22Rv1 (cell line): ENCODE measurements around the gene ATXN7L1.

Experiments
- H3K27ac ChIP-seq: fragments of 450-650 bp; 2 replicates; pipeline ENCODE4 v1.5.1; 2017
- ZFX ChIP-seq: fragments of 450-650 bp; IDR thresholded peaks from 2 replicates; pipeline ENCODE4 v1.6.1; 2017; ENCODE audit warnings: antibody characterized with exemption, borderline replicate concordance
- TF ChIP-seq, protein P1 (sequence below): fragments of 450-650 bp; IDR thresholded peaks from 2 replicates; pipeline ENCODE4 v1.5.1; 2017; ENCODE audit warnings: mild to moderate bottlenecking

ATXN7L1 gene

DNA sequence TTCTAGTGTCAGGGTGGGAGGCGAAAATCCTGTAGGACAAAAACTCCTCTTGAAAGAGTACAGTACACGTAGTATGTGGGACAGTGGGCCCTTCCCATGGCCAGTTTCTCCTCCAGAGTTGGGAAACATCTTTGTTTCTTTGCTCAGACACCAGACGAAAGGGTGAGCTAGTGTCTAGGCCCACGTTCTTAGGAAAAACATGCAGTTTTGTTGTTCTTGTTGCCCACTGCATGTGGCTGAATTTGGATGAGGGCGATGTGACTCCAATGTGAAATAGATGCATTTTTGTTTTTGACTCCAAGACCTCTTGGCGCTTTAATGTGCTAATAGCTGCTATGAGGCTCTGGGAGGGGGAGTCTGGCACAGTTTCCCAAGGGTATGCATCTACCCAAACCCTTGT is 100.8 kb downstream of the ATXN7L1 start:
- H3K27ac ChIP-seq, result no peak overlapping the region
- TF ChIP-seq ZFX, result no peak
- TF ChIP-seq, protein P1, sequence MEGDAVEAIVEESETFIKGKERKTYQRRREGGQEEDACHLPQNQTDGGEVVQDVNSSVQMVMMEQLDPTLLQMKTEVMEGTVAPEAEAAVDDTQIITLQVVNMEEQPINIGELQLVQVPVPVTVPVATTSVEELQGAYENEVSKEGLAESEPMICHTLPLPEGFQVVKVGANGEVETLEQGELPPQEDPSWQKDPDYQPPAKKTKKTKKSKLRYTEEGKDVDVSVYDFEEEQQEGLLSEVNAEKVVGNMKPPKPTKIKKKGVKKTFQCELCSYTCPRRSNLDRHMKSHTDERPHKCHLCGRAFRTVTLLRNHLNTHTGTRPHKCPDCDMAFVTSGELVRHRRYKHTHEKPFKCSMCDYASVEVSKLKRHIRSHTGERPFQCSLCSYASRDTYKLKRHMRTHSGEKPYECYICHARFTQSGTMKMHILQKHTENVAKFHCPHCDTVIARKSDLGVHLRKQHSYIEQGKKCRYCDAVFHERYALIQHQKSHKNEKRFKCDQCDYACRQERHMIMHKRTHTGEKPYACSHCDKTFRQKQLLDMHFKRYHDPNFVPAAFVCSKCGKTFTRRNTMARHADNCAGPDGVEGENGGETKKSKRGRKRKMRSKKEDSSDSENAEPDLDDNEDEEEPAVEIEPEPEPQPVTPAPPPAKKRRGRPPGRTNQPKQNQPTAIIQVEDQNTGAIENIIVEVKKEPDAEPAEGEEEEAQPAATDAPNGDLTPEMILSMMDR, result no peak

DNA sequence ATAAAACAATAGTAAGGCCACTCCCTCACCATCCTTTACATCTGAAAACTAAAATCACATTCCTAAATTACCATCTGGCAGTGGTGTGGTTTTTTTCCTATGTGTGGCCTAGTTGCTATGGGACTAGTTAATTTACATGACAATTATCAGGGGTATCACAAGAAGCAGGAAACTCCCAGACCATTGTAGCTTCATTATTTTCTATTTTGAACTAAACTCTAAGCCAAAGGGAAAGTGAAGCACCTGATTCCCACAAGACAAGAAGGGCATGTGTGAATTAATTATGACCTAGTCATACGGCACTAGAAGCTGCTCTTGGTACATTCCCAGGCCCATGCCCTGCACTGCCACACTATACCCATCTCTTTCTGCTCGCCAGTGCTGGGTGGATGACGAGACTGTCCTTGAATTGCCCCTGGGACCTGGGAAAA is 103.4 kb downstream of the ATXN7L1 start:
- no peak for TF ChIP-seq ZFX
- TF ChIP-seq, protein P1, result no peak
- H3K27ac ChIP-seq, result no peak overlapping the region

DNA sequence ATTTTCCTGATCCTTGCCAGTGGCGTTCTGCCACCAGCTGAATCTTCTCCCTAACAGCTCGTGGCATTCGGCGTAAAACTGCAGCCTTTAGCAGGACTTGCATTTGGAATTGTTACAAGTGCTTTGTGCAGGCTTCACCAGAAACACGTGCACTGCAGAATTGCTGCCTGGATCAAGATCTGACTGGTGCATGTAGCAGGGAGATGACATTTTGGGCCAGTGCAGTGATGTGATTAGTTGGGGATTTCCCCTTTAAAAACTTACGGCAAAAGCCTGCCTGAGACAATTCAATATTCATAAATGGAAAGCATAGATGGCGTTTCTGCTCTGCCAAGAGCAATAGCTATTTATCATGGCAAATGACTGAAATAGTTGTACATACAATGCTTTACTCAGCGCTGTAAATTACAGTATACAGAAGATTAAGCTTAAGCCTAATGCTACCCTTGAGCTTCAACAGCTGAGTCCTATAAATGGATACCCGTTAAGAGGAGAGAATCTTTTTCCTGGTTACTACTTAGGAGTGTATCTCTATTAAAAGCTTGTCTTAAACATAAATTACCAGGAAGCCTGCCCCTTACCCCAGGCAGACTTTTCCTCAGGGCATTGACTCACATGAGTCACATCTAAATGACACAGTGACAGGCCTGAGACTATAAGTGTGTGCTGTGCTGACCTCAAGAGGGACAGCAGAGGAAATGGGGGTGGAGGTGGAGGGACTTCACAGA is 106.3 kb downstream of the ATXN7L1 start:
- TF ChIP-seq, protein P1, result no peak
- TF ChIP-seq ZFX, result no peak
- no peak overlapping the region for H3K27ac ChIP-seq

DNA sequence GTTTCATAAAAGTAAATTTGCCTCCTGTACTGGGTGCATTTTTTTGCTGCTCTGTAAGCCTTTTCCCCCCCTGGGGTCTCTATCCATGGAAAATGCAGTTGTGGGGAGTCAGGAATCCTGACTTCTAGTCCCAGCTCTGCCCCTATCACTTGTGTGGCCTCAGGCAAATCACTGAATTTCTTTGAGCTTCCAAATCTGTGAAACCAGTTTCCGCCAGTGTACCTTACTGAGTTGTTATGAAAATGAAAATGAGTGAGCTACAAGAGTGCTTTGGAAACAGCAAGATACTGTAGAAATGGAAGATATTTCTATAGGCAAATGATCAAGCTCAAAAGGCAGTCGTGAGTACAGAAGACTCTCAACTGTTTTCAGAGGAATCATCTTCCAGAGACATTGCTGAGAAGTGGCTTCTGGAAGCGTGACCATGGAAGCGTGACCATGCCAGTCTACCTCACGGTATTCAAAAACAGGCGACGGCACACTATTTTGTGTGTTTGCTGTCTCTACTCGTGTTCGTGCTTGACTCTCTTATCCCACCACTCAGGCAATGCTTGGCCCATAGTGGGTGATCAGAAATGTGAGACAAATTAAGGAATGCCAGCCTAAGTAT is 107.4 kb downstream of the ATXN7L1 start:
- TF ChIP-seq, protein P1, result no peak
- no peak for TF ChIP-seq ZFX
- H3K27ac ChIP-seq, result no peak overlapping the region

DNA sequence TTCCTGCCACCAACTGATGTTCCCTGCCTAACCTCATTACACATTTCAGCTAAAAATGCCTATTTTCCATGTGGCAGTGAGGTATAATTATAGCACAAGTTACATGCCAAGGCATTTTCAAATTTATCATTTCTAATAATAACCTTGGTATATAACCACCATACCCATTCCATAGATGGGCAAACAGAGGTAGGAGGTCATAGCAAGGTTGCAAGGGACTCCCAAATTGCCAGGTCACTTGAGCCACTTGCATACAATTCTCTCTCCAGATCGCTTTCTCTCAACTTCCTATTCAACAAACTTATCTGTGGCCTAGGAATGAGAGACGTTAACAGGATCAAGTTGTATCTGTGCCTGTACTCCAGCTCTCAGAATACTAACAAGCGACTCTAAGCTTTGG is 108.3 kb downstream of the ATXN7L1 start:
- no peak overlapping the region for H3K27ac ChIP-seq
- TF ChIP-seq, protein P1, result no peak
- TF ChIP-seq ZFX, result no peak

DNA sequence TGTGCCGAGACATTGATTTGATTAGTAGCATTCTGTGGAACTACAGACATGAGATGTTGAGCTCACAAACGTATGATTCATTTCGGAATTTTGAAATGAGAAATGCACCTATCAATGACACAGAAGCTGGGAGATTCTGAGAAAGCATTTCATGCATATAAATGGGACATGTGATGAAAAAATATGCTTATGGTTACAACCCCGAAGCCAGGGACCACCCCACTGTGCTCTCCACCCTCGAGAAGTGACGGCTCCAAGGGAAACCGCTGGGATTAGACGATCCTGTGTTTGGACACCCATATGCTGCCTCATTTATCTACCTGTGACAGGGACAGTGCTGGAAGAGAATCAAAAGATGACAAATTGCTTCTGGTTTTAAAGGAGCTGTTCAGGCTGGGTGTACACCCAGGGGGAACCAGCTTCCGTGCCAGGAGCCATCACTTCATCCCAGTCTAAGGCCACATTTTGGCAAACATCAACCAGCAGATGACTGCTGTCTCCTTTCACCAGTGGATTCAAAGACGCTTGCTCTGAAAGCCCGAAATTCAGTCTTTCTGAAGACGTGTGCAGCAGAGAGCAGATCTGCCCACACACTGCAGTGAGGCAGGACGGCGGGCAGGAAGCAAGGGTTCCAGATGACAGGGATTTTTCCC is 109.9 kb downstream of the ATXN7L1 start:
- TF ChIP-seq, protein P1, result no peak
- no peak for TF ChIP-seq ZFX
- no peak overlapping the region for H3K27ac ChIP-seq

DNA sequence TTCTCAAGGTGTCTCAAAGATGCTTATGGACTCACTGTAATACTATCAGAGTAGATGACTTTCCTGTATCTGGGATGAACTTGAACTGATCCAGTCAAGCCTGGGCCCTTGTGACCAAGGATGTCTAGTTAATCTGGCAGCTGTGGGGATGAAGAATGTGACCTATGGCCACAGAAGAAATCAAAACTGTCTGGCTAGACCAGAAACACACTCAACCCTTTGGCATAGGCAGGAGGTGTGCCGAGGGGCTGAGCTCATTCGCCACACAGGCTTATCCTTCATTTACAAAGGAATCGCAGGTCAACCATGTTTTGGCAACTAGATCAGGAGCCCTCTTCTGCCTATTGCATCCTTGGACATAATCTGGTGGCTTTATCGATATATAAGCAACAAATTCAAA is 110.6 kb downstream of the ATXN7L1 start:
- H3K27ac ChIP-seq, result no peak overlapping the region
- TF ChIP-seq, protein P1, result no peak
- TF ChIP-seq ZFX, result no peak
